ENCODE measurements around the gene ODF2. TPM values are rescaled to one million over a fixed set of nuclear protein-coding genes. Genes with fewer than 3 reads are reported as not detected.
"Not testable (repeated sequence)": the region's sequence is repeated elsewhere in the genome, so short reads cannot be mapped to it uniquely, and the experiment has no call there.

ODF2 gene
- total and polyA plus RNA-seq, 2 experiments from 2014 or later = 17.5 to 26.9 TPM

DNA sequence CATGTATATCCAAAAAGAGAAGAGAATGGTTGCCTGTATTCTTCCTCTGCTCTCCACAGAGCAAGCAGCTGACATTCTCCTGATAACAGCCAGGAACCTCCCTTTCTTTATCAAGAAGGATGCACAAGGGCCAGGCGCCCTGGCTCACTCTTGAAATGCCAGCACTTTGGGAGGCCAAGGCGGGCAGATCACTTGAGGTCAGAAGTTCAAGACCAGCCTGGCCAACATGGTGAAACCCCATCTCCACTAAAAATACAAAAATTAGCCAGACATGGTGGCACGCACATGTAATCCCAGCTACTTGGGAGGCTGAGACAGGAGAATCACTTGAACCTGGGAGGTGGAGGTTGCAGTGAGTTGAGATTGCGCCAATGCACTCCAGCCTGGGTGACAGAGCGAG, 9.3 kb upstream of the ODF2 start:
- not testable (repeated sequence) for H3K4me3 ChIP-seq; H3F3A ChIP-seq (replicated peaks; ENCODE audit: low read depth); H3K79me2 ChIP-seq (replicated peaks; ENCODE audit: insufficient read depth); H4K20me1 ChIP-seq (replicated peaks; ENCODE audit: insufficient read depth); H3K4me2 ChIP-seq; ATAC-seq; H3K36me3 Mint-ChIP-seq (ENCODE audit: low read depth); H3K4me1 Mint-ChIP-seq; DNase-seq (ENCODE audit: low spot score); H3K9me2 ChIP-seq (ENCODE audit: insufficient read depth); H3K36me3 ChIP-seq (ENCODE audit: insufficient read depth); H3K27ac Mint-ChIP-seq; H3K9me3 Mint-ChIP-seq; H3K4me1 ChIP-seq (ENCODE audit: insufficient read depth); H3K27me3 Mint-ChIP-seq (ENCODE audit: insufficient read depth, low read depth, poor library complexity); H2AFZ ChIP-seq; H3K27ac ChIP-seq (ENCODE audit: low read depth); H3K4me3 Mint-ChIP-seq; H3K27me3 ChIP-seq (ENCODE audit: insufficient read depth)

GRCh38 chr9:128448746-128449145, 7.1 kb upstream of the ODF2 start:
- DNase-seq (ENCODE audit: low spot score) (no peak), ATAC-seq (no peak)
- H3K4me3 Mint-ChIP-seq = no peak overlapping the region
- no peaks in the 10 kb centered on the region for H3K9me3 Mint-ChIP-seq
- peaks cover 4% of the 10 kb centered on the region for H3K27me3 Mint-ChIP-seq (ENCODE audit: insufficient read depth, low read depth, poor library complexity)
- no peak overlapping the region for H3K4me3 ChIP-seq
- no peaks in the 10 kb centered on the region for H3K79me2 ChIP-seq (replicated peaks; ENCODE audit: insufficient read depth)
- H3K9me2 ChIP-seq (ENCODE audit: insufficient read depth) = no peaks in the 10 kb centered on the region
- H3K4me1 ChIP-seq (ENCODE audit: insufficient read depth) = no peaks in the 10 kb centered on the region
- H3K36me3 Mint-ChIP-seq (ENCODE audit: low read depth) = no peaks in the 10 kb centered on the region
- no peak overlapping the region for H3K4me2 ChIP-seq
- no peak overlapping the region for H2AFZ ChIP-seq
- H3K27ac ChIP-seq (ENCODE audit: low read depth) = no peak overlapping the region
- no peaks in the 10 kb centered on the region for H3K4me1 Mint-ChIP-seq
- H3K36me3 ChIP-seq (ENCODE audit: insufficient read depth) = no peaks in the 10 kb centered on the region
- no peaks in the 10 kb centered on the region for H3F3A ChIP-seq (replicated peaks; ENCODE audit: low read depth)
- H4K20me1 ChIP-seq (replicated peaks; ENCODE audit: insufficient read depth) = no peaks in the 10 kb centered on the region
- H3K27ac Mint-ChIP-seq = no peak overlapping the region
- no peaks in the 10 kb centered on the region for H3K27me3 ChIP-seq (ENCODE audit: insufficient read depth)
- TF ChIP-seq, protein P1, sequence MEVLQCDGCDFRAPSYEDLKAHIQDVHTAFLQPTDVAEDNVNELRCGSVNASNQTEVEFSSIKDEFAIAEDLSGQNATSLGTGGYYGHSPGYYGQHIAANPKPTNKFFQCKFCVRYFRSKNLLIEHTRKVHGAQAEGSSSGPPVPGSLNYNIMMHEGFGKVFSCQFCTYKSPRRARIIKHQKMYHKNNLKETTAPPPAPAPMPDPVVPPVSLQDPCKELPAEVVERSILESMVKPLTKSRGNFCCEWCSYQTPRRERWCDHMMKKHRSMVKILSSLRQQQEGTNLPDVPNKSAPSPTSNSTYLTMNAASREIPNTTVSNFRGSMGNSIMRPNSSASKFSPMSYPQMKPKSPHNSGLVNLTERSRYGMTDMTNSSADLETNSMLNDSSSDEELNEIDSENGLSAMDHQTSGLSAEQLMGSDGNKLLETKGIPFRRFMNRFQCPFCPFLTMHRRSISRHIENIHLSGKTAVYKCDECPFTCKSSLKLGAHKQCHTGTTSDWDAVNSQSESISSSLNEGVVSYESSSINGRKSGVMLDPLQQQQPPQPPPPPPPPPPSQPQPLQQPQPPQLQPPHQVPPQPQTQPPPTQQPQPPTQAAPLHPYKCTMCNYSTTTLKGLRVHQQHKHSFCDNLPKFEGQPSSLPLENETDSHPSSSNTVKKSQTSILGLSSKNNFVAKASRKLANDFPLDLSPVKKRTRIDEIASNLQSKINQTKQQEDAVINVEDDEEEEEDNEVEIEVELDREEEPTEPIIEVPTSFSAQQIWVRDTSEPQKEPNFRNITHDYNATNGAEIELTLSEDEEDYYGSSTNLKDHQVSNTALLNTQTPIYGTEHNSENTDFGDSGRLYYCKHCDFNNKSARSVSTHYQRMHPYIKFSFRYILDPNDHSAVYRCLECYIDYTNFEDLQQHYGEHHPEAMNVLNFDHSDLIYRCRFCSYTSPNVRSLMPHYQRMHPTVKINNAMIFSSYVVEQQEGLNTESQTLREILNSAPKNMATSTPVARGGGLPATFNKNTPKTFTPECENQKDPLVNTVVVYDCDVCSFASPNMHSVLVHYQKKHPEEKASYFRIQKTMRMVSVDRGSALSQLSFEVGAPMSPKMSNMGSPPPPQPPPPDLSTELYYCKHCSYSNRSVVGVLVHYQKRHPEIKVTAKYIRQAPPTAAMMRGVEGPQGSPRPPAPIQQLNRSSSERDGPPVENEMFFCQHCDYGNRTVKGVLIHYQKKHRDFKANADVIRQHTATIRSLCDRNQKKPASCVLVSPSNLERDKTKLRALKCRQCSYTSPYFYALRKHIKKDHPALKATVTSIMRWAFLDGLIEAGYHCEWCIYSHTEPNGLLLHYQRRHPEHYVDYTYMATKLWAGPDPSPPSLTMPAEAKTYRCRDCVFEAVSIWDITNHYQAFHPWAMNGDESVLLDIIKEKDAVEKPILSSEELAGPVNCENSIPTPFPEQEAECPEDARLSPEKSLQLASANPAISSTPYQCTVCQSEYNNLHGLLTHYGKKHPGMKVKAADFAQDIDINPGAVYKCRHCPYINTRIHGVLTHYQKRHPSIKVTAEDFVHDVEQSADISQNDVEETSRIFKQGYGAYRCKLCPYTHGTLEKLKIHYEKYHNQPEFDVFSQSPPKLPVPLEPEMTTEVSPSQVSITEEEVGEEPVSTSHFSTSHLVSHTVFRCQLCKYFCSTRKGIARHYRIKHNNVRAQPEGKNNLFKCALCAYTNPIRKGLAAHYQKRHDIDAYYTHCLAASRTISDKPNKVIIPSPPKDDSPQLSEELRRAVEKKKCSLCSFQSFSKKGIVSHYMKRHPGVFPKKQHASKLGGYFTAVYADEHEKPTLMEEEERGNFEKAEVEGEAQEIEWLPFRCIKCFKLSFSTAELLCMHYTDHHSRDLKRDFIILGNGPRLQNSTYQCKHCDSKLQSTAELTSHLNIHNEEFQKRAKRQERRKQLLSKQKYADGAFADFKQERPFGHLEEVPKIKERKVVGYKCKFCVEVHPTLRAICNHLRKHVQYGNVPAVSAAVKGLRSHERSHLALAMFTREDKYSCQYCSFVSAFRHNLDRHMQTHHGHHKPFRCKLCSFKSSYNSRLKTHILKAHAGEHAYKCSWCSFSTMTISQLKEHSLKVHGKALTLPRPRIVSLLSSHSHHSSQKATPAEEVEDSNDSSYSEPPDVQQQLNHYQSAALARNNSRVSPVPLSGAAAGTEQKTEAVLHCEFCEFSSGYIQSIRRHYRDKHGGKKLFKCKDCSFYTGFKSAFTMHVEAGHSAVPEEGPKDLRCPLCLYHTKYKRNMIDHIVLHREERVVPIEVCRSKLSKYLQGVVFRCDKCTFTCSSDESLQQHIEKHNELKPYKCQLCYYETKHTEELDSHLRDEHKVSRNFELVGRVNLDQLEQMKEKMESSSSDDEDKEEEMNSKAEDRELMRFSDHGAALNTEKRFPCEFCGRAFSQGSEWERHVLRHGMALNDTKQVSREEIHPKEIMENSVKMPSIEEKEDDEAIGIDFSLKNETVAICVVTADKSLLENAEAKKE (CRISPR knock-in tag; IDR thresholded peaks at IDR 0.05) = no peak
- TF ChIP-seq EZH2 (IDR thresholded peaks at IDR 0.05; ENCODE audit: low read depth, unreplicated experiment) = no peak
- no peak for TF ChIP-seq ETS1 (IDR thresholded peaks at IDR 0.05)
- TF ChIP-seq POLR2AphosphoS5 (IDR thresholded peaks at IDR 0.05; ENCODE audit: low read depth) = no peak
- TF ChIP-seq, protein P2, sequence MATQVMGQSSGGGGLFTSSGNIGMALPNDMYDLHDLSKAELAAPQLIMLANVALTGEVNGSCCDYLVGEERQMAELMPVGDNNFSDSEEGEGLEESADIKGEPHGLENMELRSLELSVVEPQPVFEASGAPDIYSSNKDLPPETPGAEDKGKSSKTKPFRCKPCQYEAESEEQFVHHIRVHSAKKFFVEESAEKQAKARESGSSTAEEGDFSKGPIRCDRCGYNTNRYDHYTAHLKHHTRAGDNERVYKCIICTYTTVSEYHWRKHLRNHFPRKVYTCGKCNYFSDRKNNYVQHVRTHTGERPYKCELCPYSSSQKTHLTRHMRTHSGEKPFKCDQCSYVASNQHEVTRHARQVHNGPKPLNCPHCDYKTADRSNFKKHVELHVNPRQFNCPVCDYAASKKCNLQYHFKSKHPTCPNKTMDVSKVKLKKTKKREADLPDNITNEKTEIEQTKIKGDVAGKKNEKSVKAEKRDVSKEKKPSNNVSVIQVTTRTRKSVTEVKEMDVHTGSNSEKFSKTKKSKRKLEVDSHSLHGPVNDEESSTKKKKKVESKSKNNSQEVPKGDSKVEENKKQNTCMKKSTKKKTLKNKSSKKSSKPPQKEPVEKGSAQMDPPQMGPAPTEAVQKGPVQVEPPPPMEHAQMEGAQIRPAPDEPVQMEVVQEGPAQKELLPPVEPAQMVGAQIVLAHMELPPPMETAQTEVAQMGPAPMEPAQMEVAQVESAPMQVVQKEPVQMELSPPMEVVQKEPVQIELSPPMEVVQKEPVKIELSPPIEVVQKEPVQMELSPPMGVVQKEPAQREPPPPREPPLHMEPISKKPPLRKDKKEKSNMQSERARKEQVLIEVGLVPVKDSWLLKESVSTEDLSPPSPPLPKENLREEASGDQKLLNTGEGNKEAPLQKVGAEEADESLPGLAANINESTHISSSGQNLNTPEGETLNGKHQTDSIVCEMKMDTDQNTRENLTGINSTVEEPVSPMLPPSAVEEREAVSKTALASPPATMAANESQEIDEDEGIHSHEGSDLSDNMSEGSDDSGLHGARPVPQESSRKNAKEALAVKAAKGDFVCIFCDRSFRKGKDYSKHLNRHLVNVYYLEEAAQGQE (IDR thresholded peaks at IDR 0.05; ENCODE audit: unreplicated experiment) = no peak
- TF ChIP-seq NANOG (IDR thresholded peaks at IDR 0.05; ENCODE audit: borderline replicate concordance) = no peak
- TF ChIP-seq EZH2phosphoT487 (IDR thresholded peaks at IDR 0.05; ENCODE audit: unreplicated experiment) = no peak
- no peak for TF ChIP-seq ZNF331 (CRISPR knock-in tag; IDR thresholded peaks at IDR 0.05; ENCODE audit: low read depth)
- no peak for TF ChIP-seq JUNB (IDR thresholded peaks at IDR 0.05; ENCODE audit: unreplicated experiment)
- TF ChIP-seq, protein P3, sequence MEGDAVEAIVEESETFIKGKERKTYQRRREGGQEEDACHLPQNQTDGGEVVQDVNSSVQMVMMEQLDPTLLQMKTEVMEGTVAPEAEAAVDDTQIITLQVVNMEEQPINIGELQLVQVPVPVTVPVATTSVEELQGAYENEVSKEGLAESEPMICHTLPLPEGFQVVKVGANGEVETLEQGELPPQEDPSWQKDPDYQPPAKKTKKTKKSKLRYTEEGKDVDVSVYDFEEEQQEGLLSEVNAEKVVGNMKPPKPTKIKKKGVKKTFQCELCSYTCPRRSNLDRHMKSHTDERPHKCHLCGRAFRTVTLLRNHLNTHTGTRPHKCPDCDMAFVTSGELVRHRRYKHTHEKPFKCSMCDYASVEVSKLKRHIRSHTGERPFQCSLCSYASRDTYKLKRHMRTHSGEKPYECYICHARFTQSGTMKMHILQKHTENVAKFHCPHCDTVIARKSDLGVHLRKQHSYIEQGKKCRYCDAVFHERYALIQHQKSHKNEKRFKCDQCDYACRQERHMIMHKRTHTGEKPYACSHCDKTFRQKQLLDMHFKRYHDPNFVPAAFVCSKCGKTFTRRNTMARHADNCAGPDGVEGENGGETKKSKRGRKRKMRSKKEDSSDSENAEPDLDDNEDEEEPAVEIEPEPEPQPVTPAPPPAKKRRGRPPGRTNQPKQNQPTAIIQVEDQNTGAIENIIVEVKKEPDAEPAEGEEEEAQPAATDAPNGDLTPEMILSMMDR (conservative IDR thresholded peaks at IDR 0.05; ENCODE audit: low read depth in 2 of 2) = no peak
- TF ChIP-seq STAT1 (IDR thresholded peaks at IDR 0.05; ENCODE audit: unreplicated experiment) = no peak

Measured in GM23338 (cell line).